ENCODE data around the gene SCARB1.

DNA sequence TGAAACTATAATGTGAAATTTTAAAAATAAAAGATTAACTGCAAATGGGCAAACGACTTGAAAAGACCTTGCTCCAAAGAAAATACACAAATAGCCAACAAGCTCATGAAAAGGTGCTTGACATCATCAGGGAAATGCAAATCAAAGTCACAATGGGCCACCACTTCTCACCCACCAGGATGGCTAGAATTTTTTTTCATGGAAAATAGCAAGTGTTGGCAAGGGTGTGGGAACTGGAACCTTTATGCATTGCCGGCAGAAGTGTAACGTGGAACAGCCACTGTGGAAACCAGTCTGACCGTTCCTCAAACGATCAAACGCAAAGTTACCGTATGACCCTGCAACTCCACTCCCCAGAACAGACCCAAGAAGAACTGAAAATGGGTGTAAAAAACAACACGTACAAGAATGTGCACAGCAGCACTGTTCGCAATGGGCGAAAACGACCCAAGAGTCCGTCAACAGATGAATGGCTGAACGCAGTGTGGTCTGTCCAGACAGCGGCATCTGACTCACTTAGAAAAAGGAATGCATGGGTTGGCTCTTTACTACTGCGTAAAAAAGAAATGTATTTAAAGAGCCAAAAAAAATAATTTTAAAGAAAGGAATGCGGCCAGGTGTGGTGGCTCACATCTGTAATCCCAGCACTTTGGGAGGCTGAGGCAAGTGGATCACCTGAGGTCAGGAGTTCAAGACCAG lies 40.2 kb downstream of the SCARB1 start:
- TF ChIP-seq, protein P1, sequence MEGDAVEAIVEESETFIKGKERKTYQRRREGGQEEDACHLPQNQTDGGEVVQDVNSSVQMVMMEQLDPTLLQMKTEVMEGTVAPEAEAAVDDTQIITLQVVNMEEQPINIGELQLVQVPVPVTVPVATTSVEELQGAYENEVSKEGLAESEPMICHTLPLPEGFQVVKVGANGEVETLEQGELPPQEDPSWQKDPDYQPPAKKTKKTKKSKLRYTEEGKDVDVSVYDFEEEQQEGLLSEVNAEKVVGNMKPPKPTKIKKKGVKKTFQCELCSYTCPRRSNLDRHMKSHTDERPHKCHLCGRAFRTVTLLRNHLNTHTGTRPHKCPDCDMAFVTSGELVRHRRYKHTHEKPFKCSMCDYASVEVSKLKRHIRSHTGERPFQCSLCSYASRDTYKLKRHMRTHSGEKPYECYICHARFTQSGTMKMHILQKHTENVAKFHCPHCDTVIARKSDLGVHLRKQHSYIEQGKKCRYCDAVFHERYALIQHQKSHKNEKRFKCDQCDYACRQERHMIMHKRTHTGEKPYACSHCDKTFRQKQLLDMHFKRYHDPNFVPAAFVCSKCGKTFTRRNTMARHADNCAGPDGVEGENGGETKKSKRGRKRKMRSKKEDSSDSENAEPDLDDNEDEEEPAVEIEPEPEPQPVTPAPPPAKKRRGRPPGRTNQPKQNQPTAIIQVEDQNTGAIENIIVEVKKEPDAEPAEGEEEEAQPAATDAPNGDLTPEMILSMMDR (IDR thresholded peaks at IDR 0.05; ENCODE audit: low read length) = no peak
- no peak for TF ChIP-seq EZH2 (IDR thresholded peaks at IDR 0.05; ENCODE audit: borderline replicate concordance, low read length)
